ENCODE results near the gene MYOZ1. TPM values are rescaled to one million over a fixed set of nuclear protein-coding genes. Genes with fewer than 3 reads are reported as not detected.

The MYOZ1 gene
- polyA plus RNA-seq, 1 of the 3 experiments (the other 2 are of a cell fraction), result 0.26 TPM

DNA sequence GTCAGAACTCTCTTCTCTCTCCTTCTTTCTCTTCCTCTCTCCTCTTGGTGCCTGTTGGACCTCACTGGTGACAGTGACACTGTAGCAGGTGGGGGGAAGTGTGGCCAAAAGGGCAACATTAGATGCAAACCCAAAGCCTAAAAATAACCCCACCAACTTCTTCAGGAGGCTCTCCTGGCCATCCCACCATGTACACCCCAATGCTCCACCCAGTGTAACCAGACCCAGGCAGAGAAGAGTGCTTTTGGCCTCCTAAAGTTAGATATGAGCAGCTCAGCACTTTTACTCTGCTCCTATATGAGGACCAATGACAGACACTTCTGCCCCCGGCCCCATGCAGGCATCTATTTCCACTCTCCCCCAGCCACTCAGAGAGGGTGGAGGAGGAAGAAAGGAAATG lies 5.5 kb downstream of the MYOZ1 start:
- no peak for DNase-seq
- WGBS (ENCODE audit: low lambda C conversion rate), result 13% methylated on average over 1 of the region's 1 CpG
- H3K4me2 ChIP-seq, result no peak overlapping the region

More for the DNA sequence above, 5.5 kb downstream of the MYOZ1 start:
- no peaks in the 10 kb centered on the region for H4K20me1 ChIP-seq (ENCODE audit: insufficient read depth)
- peaks cover 4% of the 10 kb centered on the region for H3F3A ChIP-seq (replicated peaks; ENCODE audit: insufficient read depth)
- ChIA-PET CTCF (interaction anchor here (1.2 to 17.2 kb wide), 3 partner anchors 8 to 106 kb away, joined by 4 to 216 read pairs (median 4); no protein-coding TSS in a partner anchor), POLR2A (no interaction called here)
- no peak overlapping the region for H3K27ac ChIP-seq (ENCODE audit: low read depth in 2 of 2, low read length in 1 of 2)
- TF ChIP-seq FOSL2 (IDR thresholded peaks at IDR 0.05; ENCODE audit: borderline replicate concordance, low read depth), result no peak
- TF ChIP-seq GATA2 (CRISPR knock-in tag; IDR thresholded peaks at IDR 0.05), result no peak
- no peak for TF ChIP-seq RAD21 (IDR thresholded peaks at IDR 0.05; ENCODE audit: low read length)
- TF ChIP-seq USF2 (IDR thresholded peaks at IDR 0.05; ENCODE audit: borderline replicate concordance, low read depth, low read length), result no peak
- TF ChIP-seq, protein P1, sequence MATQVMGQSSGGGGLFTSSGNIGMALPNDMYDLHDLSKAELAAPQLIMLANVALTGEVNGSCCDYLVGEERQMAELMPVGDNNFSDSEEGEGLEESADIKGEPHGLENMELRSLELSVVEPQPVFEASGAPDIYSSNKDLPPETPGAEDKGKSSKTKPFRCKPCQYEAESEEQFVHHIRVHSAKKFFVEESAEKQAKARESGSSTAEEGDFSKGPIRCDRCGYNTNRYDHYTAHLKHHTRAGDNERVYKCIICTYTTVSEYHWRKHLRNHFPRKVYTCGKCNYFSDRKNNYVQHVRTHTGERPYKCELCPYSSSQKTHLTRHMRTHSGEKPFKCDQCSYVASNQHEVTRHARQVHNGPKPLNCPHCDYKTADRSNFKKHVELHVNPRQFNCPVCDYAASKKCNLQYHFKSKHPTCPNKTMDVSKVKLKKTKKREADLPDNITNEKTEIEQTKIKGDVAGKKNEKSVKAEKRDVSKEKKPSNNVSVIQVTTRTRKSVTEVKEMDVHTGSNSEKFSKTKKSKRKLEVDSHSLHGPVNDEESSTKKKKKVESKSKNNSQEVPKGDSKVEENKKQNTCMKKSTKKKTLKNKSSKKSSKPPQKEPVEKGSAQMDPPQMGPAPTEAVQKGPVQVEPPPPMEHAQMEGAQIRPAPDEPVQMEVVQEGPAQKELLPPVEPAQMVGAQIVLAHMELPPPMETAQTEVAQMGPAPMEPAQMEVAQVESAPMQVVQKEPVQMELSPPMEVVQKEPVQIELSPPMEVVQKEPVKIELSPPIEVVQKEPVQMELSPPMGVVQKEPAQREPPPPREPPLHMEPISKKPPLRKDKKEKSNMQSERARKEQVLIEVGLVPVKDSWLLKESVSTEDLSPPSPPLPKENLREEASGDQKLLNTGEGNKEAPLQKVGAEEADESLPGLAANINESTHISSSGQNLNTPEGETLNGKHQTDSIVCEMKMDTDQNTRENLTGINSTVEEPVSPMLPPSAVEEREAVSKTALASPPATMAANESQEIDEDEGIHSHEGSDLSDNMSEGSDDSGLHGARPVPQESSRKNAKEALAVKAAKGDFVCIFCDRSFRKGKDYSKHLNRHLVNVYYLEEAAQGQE (IDR thresholded peaks at IDR 0.05; ENCODE audit: low read depth, low read length), result no peak
- TF ChIP-seq YY1 (IDR thresholded peaks at IDR 0.05; ENCODE audit: low read depth), result no peak
- TF ChIP-seq MEF2A (IDR thresholded peaks at IDR 0.05; ENCODE audit: borderline replicate concordance, low read depth), result no peak
- no peak for TF ChIP-seq TAF1 (IDR thresholded peaks at IDR 0.05; ENCODE audit: borderline replicate concordance, low read depth, low read length)
- no peak for TF ChIP-seq RFX5 (IDR thresholded peaks at IDR 0.05; ENCODE audit: low read length)
- no peak for TF ChIP-seq EZH2phosphoT487 (IDR thresholded peaks at IDR 0.05; ENCODE audit: borderline replicate concordance, low read depth)
- TF ChIP-seq FOXJ3 (CRISPR knock-in tag; IDR thresholded peaks at IDR 0.05), result no peak
- no peak for TF ChIP-seq MXI1 (IDR thresholded peaks at IDR 0.05; ENCODE audit: low read depth, low read length)
- no peak for TF ChIP-seq POLR2AphosphoS5 (IDR thresholded peaks at IDR 0.05; ENCODE audit: low read depth, low read length)
- TF ChIP-seq, protein P2, sequence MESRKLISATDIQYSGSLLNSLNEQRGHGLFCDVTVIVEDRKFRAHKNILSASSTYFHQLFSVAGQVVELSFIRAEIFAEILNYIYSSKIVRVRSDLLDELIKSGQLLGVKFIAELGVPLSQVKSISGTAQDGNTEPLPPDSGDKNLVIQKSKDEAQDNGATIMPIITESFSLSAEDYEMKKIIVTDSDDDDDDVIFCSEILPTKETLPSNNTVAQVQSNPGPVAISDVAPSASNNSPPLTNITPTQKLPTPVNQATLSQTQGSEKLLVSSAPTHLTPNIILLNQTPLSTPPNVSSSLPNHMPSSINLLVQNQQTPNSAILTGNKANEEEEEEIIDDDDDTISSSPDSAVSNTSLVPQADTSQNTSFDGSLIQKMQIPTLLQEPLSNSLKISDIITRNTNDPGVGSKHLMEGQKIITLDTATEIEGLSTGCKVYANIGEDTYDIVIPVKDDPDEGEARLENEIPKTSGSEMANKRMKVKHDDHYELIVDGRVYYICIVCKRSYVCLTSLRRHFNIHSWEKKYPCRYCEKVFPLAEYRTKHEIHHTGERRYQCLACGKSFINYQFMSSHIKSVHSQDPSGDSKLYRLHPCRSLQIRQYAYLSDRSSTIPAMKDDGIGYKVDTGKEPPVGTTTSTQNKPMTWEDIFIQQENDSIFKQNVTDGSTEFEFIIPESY (IDR thresholded peaks at IDR 0.05; ENCODE audit: borderline replicate concordance, low read depth), result no peak
- no peak for TF ChIP-seq RXRA (IDR thresholded peaks at IDR 0.05; ENCODE audit: borderline replicate concordance, low read depth)
- TF ChIP-seq ELF1 (IDR thresholded peaks at IDR 0.05), result no peak
- H3K27me3 ChIP-seq (ENCODE audit: insufficient read depth), result no peaks in the 10 kb centered on the region
- H3K9ac ChIP-seq, result no peak overlapping the region
- no peaks in the 10 kb centered on the region for H3K4me1 ChIP-seq (ENCODE audit: control insufficient read depth in 1 of 2, insufficient read depth in 2 of 2, low read depth in 1 of 2, low read length in 1 of 2)
- no peaks in the 10 kb centered on the region for H3K9me3 ChIP-seq
- no peaks in the 10 kb centered on the region for H3K9me2 ChIP-seq
- H3K4me3 ChIP-seq (ENCODE audit: low read depth in 2 of 2, low read length in 1 of 2), result no peak overlapping the region
- H2AFZ ChIP-seq (ENCODE audit: low read depth), result no peak overlapping the region
- H3K79me2 ChIP-seq (ENCODE audit: insufficient read depth), result no peaks in the 10 kb centered on the region
- H3K36me3 ChIP-seq (replicated peaks in 1 of 2; ENCODE audit: control insufficient read depth in 1 of 2, insufficient read depth in 2 of 2, low read length in 1 of 2), result no peaks in the 10 kb centered on the region
